ENCODE results near the gene PTPRJ.

The PTPRJ gene

DNA sequence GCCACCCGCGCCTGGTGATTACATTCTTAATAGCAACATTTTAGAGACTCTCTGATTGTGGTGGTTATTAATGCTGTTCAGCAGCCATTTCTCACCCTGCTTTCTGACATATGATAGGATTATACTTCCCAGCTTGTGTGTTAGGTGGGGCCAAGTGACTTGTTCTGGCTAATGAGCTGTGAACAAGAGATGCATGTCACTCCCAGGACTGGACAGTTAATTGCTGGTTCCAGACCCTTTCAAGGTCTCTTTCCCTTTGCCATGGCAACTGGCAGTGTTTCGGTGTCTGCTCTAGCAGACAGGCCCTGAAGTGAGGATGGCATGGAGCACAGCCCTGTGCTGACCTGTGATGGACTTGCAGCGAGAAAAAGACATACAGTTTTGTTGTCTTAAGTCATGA is 8.9 kb upstream of the PTPRJ start:
- no peak for FAIRE-seq

DNA sequence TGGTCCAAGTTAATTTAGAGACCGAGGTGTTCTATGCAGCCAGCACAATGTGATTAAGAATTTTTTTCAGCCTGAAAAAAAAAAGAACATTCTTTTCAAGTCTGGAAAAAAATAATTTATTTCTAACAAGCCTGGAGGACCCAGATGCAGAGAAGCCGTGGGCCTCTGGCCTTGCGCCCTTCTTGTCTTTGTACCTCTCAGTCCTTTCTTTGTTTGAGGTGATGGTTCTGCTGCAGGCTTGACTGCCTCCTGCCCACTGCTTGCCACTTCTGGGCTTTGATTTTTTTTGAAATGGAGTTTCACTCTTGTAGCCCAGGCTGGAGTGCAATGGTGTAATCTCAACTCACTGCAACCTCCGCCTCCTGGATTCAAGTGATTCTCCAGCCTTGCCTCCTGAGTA is 7.2 kb upstream of the PTPRJ start:
- no peak for FAIRE-seq

DNA sequence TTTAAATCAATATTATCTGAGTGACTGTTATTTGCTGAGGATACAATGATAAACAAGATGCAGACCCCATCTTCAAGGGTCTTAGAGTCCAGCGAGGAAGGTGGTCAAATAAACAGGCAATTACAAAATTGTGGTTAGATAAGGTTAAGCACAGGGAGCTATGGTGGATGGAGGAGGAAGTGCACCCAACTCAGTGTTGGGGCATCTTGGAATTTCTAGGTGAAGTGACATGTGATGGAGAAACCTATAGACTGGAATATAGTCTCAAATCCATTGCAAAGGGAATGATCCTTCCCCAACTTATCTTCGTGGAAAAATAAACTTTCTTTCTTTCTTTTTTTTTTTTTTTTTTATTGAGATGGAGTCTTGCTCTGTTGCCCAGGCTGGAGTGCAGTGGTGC is 3.4 kb upstream of the PTPRJ start:
- FAIRE-seq = no peak

DNA sequence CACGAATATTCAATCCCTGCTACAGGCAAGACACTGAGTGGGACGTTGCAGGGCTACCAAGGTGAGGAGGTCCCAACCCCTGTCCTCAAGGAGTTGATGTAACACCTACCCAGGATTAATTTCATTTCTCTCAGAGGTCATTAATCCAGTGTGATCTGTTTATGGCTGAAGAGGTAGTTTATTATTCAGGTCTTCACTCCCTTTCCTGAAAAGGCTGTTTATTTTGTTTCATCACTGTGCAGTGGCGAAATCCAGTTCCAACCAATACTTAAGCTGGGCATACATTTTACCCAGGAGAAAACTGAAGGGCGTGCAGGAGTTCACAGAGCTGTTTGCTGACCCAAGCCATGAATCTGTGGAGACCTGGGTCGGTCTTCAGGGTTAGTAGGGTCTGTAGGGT is 2.7 kb upstream of the PTPRJ start:
- no peak for FAIRE-seq

DNA sequence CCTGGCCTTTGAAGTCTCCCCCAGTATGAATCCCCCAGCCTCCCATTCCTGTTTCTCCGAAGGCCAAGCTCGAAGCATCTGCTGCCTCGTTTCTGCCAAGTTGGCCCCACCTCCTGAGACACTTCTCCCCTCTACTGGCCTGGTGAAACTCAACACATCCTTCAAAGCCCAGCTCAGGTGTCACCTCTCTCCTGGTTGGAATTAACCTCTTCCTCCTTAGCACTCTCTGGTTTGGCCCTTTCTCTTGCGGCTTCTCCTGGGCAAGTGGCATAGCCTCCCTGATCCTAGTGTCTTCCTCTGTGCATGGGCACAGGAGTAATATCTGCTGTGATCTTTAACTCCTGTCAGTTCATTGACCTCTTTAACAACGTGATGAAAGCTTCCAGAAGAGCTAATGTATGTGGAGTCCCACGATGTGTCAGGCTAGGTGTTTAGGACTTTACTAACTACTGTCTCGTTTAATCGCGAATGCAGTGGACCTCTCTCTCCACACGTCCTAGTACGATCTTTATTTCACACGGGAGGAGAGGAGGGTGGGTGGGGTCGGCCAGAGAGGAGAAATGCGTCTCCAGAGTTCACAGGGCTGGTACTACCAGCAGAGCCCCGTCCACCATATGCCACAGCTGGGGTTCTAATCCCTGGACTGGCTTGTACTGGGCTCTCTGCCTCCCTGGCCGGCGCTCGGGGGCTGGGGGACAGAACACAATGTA is 826 bp upstream of the PTPRJ start:
- FAIRE-seq = no peak

DNA sequence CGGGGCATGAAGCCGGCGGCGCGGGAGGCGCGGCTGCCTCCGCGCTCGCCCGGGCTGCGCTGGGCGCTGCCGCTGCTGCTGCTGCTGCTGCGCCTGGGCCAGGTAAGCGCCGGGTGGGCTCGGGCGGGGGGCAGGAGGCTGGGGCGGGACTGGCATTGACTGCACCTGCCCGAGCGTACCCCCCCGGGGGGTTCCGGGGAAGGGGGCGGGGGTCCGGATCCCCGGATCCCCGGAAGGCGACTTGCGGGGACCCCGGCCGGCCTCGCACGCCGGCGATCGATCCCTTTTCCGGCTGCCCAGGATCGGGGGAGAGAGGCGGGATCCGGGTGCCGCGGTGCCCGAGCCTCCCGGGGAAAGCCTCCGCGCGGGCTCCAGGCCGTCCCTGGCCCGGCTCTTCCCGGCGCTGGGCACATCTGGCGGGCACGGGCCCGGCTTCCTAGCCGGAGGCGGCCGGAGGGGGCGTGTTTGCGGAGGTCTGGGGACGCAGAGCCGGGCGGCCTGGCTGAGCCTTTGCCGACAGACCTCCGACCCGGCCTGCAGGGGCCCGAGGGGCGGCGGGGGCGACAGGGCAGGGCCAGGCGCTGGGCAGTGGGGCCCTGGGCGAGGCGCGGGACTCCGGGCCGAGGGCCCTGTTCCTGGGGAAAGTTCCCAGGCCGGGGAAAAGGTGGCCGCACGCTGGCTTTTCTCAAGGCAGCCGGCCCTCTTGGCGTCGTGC is 705 bp downstream of the PTPRJ start:
- no peak for FAIRE-seq

DNA sequence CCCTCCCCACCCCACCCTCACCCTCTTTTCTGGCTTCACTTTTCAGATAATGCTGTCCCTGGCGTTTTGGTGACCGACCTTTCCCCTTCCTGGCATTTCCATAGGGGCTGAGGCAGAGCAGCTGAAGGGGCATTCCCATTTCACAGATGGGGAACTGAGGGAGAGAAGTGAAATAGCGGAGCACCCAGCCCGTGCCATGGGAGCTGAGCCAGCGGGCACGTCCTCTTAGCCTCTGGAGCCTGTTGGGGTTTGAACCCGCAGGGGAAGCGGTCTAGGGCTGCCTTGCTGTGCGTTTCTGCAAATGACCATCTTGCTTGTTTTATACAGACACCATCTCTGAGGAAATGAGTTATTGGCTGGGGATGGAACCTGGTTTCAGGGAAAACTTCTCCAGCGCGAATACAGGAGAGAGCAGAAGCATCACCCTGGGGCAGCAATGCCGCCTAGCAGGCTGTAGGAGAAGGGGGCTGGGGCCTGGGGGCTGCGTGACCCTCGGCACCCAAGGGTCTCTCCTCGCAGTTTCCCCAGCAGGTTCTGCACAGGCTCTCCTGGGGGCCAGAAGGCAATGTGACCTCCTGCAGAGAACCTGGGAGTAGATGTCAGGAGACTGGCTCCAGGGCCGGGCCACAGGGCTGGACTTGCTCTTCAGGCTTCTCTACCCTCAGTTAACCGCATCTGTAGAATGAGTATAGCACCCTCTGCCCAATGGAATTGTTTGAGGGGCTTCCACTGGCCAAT is 1.5 kb downstream of the PTPRJ start:
- no peak for FAIRE-seq

DNA sequence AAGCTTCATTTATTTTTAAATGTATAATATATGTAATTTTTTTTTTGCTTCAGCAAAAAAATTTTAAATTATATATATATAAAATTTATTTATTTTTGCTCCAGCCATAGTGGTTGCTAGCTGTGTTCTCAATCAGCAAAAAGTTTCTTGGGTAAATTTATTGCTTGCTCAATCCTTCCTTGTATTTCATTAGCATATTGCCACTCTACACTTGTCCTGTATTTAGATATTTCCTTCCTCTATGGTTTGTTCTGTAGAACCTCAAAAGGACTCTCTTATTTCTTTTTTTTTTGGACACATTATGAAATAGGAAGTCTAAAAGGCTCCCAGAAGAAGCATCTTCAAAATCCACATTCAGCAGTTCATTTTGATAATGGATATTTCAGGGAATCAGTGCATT is 2.3 kb downstream of the PTPRJ start:
- no peak for FAIRE-seq

DNA sequence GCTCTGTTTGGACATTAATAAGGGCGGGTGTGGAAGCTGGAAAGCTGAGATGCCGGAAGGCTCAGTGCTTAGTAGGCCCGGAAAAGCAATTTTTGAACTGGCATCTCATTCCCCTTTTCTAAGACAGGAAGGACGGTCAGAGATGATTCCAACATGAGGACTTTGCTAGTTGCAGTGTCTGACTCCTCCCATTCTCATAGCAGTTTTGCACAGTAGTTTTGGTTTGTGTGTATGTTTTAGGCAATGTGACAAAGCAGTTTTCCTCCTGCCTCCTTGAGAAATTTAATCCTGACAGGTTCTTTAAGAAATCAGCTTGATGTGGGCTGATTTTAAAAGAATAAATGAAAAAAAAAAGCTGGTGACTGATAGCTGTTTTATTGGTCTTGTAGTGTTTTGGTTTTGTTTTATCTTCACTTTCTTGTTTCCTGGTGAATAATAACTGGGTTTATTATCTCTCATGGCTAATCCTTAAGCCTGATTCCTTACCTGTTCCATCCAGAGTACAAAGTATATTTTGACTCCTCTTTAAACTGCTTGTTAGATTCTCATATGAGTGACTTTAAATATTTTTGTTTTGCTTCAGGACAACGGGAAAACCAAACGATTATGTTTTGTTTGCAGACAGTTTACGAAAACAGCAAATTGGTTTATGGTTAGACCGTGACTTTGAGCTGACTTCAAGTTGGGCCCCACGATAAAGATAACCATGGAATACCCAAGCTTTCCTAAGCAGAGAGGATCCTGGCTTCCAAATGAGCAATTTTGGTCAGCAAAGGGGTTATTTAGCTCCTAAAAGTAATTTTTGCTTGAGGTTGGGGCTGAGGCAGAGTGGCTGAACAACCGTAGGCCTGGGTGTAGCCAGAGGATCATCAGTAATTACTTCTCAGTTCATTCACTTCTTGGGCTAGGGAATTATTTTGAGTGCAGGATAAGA is 3.4 kb downstream of the PTPRJ start:
- no peak for FAIRE-seq

DNA sequence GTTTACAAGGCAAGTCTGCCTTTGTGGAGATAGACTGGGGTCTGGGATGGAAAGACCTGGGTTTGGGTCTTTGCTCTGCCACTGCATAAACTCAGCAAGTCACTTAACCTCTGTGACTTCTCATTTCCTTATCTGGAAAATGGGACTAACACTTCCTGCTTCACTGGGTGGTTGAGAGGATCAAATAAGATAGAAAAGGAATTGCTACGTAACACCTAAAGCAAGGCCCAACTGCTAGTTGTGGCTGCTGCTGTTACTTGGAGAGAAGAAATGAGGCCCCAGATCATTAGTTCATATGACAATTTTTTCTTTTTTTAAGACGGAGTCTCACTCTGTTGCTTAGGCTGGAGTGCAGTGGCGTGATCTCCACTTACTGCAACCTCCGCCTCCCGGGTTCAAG is 5.9 kb downstream of the PTPRJ start:
- FAIRE-seq = no peak

DNA sequence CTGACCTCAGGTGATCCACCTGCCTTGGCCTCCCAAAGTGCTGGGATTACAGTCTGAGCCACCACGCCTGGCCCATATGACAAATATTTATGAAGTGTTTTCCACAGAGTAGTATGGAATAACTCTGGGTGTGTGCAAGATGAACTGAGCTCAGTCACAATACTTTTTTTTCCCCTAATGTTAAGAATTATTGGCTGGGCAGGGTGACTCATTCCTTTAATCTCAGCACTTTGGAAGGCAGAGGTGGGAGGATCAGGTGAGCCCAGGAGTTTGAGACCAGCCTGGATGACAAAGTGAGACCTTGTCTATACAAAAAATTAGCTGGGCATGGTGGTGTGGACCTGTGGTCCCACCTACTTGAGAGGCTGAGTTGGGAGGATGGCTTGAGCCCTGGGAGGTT is 6.4 kb downstream of the PTPRJ start:
- FAIRE-seq = no peak

DNA sequence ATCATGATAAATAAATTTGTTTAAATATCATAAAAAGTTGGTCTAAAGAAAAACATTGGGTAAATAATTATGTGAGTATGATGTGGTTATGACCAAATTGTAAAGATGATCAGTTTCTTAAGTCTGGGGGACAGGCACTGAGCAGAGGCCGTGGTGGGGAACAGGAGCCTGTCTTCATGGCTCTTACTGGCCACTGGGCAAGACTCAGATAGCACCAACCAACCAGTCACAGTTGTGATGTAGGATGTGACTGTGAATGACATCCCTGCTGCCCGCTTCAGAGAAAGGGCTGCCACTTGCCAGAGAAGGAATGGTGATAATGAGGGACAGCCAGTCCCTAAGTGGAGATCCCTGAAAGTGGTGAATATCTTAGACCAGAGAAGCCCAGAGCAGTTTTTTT is 7.0 kb downstream of the PTPRJ start:
- no peak for FAIRE-seq

DNA sequence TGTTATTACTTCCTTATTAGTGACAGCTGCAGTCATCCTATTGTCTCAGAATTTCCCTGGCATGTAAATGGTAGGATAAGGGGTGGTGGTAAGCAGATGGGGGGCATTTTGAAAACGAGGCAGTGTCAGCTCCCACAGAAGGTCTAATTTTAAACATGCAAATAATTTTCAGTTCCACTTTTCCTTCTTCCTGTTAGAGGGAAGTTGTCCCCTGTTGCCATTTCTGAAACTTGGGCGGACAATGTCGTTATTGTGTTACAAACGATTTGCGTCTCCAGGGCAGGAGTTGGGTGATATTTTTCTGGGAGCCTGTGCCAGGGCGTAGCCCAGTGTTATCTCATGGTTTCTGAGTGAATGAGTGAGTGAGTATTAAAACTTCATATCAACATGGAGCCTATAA is 7.4 kb downstream of the PTPRJ start:
- no peak for FAIRE-seq

DNA sequence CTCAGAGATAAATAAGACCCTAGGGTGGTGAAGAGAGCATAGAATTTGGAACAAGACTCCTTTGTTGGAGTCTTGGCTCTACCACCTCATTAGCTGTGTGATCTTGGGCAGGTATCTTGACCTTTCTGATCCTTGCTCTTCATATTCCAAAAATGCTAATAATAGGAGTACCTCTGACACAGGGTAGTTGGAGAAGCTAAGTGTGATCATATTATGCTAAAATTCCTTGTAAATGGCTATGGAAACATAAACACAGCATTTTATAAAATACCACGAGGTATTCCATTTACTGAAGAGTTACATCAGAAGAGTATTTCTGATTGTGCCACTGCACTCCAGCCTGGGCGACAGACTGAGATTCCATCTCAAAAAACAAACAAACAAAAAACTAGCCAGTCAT is 9.4 kb downstream of the PTPRJ start:
- no peak for FAIRE-seq

DNA sequence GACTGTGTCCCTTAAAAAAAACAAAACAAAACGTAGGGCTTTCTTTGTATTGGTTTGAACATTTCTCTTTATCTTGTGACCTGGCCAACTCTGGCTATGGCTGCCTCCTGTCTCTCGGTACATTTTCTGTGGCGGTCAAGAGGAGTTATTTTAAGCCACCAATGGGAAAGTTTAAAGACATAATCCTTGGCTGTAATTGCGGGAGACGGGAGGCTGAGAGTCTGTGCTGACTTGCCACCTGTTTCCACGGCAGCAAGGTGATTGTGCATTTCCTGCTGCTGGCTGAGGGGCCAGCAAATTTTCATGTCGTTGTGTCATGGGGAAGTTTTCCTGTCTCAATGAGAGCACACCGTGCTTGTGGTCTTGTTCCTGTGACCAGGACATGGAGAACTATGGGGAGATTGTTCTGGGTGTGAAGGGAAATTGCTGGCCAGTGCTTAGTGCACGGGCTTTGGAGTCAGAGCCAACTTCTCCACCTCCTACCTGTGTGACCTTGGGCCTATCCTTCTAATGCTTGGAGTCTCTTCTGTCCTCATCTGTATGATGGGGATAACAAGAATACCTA is 11.0 kb downstream of the PTPRJ start:
- FAIRE-seq = no peak

DNA sequence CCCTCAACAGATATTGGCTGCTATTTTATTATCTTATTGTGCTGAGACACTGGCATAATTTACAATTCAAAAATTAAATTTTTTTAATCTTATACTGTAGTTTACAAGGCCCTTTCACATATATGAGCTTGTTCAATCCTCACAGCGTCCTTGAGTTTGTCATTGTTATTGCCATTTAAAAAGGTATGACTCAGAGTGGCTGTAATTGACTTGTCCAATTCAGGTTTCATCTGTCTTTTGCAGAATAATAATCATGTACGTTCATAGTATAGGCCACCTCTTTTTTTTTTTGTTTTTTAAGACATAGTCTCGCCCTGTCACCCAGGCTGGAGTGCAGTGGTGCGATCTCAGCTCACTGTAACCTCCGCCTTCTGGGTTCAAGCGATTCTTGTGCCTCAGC is 11.5 kb downstream of the PTPRJ start:
- FAIRE-seq = no peak

DNA sequence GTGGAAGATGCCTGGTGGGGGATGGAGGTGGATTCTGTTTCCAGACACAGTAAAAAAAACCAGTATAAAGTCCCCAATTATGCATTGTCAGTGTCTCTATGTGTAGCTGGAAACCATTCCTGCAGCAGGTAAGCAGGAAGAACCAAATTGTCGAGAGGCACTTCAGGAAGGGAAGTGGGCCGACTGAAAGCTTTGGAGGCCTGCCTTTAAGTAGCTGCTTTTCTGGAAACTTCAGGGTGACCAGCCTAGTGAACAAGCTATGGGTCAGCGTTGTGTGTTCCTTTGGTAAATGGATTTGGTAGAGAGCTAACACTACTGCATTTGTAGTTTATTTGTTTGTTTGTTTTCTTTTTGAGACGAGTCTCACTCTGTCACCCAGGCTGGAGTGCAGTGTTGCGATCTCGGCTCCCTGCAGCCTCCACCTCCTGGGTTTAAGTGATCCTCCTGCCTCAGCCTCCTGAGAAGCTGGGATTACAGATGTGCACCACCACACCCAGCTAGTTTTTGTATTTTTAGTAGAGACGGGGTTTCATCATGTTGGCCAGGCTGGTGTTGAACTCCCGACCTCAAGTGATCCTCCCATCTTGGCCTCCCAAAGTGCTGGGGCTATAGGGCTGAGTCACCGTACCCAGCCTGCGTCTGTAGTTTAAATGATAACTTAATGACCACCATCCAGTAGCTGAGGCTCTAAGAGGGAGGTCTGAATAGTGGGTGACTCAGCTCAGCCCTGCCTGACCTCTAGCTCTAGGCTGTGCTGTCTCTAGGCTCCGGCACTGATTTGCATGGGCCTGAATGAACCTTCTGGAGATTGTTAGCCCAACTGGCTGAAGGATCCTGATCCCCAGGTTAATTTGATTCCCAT is 12.8 kb downstream of the PTPRJ start:
- FAIRE-seq = no peak

DNA sequence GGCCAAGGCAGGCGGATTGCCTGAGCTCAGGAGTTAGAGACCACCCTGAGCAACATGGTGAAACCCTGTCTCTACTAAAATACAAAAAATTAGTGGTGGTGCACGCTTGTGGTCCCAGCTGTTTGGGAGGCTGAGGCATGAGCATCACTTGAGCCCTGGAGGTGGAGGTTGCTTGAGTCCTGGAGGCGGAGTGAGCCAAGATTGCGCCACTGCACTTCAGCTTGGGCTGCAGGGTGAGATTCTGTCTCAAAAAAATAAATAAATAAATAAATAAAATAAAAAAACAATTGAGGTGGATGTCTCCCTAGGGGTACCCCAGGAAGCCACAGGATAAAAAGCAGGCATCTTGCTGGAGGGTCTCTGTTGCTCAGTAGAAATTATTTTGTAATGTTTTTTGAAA is 14.1 kb downstream of the PTPRJ start:
- no peak for FAIRE-seq

DNA sequence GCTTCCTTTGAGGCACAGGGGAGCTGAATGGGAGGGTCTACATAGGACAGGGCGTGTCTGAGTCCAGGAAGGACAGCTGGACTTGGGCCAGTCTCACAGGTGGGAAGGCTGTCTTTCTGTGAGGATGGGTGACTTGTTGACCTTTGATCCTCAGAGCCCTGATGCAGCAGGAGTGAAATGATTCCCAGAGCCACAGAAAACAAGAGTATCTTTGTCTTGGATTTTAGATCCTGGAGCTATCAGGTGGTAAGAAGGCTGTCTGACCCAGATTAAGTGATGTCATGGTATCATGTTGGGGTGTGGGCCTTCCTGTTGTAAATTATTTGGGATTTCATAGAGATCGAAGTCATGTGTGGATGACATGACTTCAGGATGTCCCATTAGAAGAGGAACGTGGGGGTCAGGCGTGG is 15.0 kb downstream of the PTPRJ start:
- FAIRE-seq = no peak

DNA sequence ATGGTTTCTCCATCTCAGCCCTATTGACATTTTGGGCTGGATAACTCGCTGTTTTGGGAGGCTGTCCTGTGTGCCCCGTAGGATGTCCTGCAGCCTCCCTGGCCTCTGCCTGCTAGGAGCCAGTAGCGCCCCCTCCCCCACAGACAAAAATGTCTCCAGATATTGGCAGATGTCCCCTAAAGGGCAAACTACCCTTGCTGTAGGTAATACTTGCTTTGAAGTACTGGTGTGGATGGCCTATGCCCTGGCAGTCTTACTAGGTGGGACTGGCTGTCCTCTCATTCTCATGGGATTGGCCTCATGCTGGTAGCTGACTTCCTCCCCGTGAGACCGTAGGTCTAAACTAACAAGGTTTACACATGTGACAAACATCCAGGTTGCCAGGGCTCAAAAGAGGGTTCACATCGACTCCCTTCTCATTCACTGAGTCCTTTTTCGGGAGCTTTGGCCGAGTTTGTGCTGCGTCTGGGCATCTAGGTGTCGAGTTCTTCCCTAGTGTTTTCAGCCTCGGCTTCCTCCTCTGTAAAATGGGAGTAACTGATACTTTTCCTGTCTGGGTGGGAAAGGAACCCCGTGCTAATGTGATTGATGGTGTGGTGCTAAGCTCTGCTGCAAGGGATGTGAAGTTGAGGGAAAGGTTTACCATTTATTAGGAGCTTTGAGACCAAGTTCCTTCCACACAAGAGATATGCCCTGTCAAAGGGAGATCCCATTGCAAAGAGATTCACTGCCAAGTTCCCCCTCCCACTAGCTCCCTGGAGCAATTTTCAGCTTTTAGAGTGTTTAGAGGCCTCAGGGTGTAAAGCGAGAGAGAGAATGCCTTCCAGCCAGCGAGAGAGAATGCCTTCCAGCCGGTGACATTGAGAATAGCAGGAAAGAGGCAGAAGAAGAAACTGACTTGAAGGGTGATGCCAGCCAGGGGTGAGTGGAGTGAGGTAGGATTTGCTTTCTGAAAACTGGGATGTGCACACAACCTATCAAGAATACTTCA is 17.0 kb downstream of the PTPRJ start:
- FAIRE-seq = no peak
